Trophoblast cell (in vitro differentiated cells and primary cell): ENCODE measurements around the gene EML6.

Experiments
- DNase-seq, 2 donors: peaks; one replicate each; pipeline ENCODE4 v3.0.0-alpha.2; 2016
- H2AFZ ChIP-seq: 2 replicates; pipeline ENCODE4 v1.6.1; 2013; ENCODE audit warnings: low read length, moderate library complexity, mild to moderate bottlenecking; ENCODE audit not compliant: insufficient read depth, poor library complexity
- H2AK5ac ChIP-seq: 2 replicates; pipeline ENCODE4 v1.6.1; 2013; ENCODE audit warnings: mild to moderate bottlenecking, low read length
- H2BK120ac ChIP-seq: 2 replicates; pipeline ENCODE4 v1.6.1; 2013; ENCODE audit warnings: low read length, mild to moderate bottlenecking, moderate library complexity; ENCODE audit not compliant: insufficient read depth, poor library complexity
- H2BK12ac ChIP-seq: 2 replicates; pipeline ENCODE4 v1.6.1; 2013; ENCODE audit warnings: mild to moderate bottlenecking, low read length, moderate library complexity
- H2BK5ac ChIP-seq: 2 replicates; pipeline ENCODE4 v1.6.1; 2013; ENCODE audit warnings: low read length, low read depth, moderate library complexity, mild to moderate bottlenecking; ENCODE audit not compliant: poor library complexity
- H3K14ac ChIP-seq: 2 replicates; pipeline ENCODE4 v1.6.1; 2013; ENCODE audit warnings: mild to moderate bottlenecking, low read length
- H3K18ac ChIP-seq: 2 replicates; pipeline ENCODE4 v1.6.1; 2013; ENCODE audit warnings: mild to moderate bottlenecking, low read length
- H3K23ac ChIP-seq: 2 replicates; pipeline ENCODE4 v1.6.1; 2013; ENCODE audit warnings: low read length
- H3K27ac ChIP-seq: 2 replicates; pipeline ENCODE4 v1.5.1; 2013; ENCODE audit warnings: low read depth, mild to moderate bottlenecking, inconsistent platforms, low read length, moderate library complexity
- H3K27me3 ChIP-seq: 2 replicates; pipeline ENCODE4 v1.6.1; 2013; ENCODE audit warnings: inconsistent platforms, mild to moderate bottlenecking, low read length, moderate library complexity; ENCODE audit not compliant: insufficient read depth
- H3K36me3 ChIP-seq, 2 experiments: 1 replicate in 1 of 2; 2 replicates in 1 of 2; pipeline ENCODE4 v1.6.1; 2013; ENCODE audit warnings: low read length in 2 of 2, mild to moderate bottlenecking in 2 of 2, moderate library complexity in 1 of 2; ENCODE audit not compliant: insufficient read depth in 2 of 2, control insufficient read depth in 1 of 2
- H3K4ac ChIP-seq: 2 replicates; pipeline ENCODE4 v1.6.1; 2013; ENCODE audit warnings: low read depth, mild to moderate bottlenecking, low read length, moderate library complexity
- H3K4me1 ChIP-seq, 2 experiments: 1 replicate in 1 of 2; 2 replicates in 1 of 2; pipeline ENCODE4 v1.6.1; 2013; ENCODE audit warnings: low read length in 2 of 2, mild to moderate bottlenecking in 2 of 2, moderate library complexity in 1 of 2; ENCODE audit not compliant: insufficient read depth in 2 of 2, control insufficient read depth in 1 of 2
- H3K4me2 ChIP-seq: 2 replicates; pipeline ENCODE4 v1.6.1; 2013; ENCODE audit warnings: inconsistent platforms, mild to moderate bottlenecking, low read length, moderate library complexity
- H3K4me3 ChIP-seq: 2 replicates; pipeline ENCODE4 v1.5.1; 2013; ENCODE audit warnings: mild to moderate bottlenecking, low read depth, low read length, inconsistent platforms
- H3K79me1 ChIP-seq: one replicate; pipeline ENCODE4 v1.6.1; 2013; ENCODE audit warnings: low read length
- H3K79me2 ChIP-seq: 2 replicates; pipeline ENCODE4 v1.6.1; 2013; ENCODE audit warnings: low read length, mild to moderate bottlenecking; ENCODE audit not compliant: control insufficient read depth, insufficient read depth, poor library complexity
- H3K9ac ChIP-seq: 2 replicates; pipeline ENCODE4 v1.6.1; 2013; ENCODE audit warnings: mild to moderate bottlenecking, low read length
- H3K9me3 ChIP-seq: 2 replicates; pipeline ENCODE4 v1.6.1; 2013; ENCODE audit warnings: low read depth, mild to moderate bottlenecking, control low read depth, inconsistent platforms, low read length; ENCODE audit not compliant: insufficient read depth
- H4K12ac ChIP-seq: 2 replicates; pipeline ENCODE4 v1.6.1; 2013; ENCODE audit warnings: low read depth, mild to moderate bottlenecking, low read length, moderate library complexity
- H4K8ac ChIP-seq: 2 replicates; pipeline ENCODE4 v1.6.1; 2013; ENCODE audit warnings: low read depth, mild to moderate bottlenecking, low read length, moderate library complexity
- H4K91ac ChIP-seq: one replicate; pipeline ENCODE4 v1.6.1; 2013; ENCODE audit warnings: low read depth, mild to moderate bottlenecking, low read length, moderate library complexity
- WGBS: extraction: QIAGEN DNeasy Blood & Tissue Kit; methylation state at CpG from one replicate; pipeline ENCODE4 v1.1.7; 2013; ENCODE audit warnings: missing lambda C conversion rate; ENCODE audit not compliant: insufficient read length, insufficient coverage; ENCODE audit errors: extremely low coverage; 5-methylcytosine and 5-hydroxymethylcytosine counted together

Gene EML6

GRCh38 chr2:54904836-54905235, 181.4 kb downstream of the EML6 start:
- no peaks in the 10 kb centered on the region for H3K27me3 ChIP-seq
- WGBS, result no CpG with 5 or more reads among the region's 5 CpGs
- H3K9me3 ChIP-seq, result peaks cover 1% of the 10 kb centered on the region
- no peaks in the 10 kb centered on the region for H3K79me1 ChIP-seq
- no peak overlapping the region for H2BK5ac ChIP-seq
- no peak overlapping the region for H3K4ac ChIP-seq
- H3K14ac ChIP-seq, result no peak overlapping the region
- H3K36me3 ChIP-seq, result no peaks in the 10 kb centered on the region
- H3K79me2 ChIP-seq, result no peaks in the 10 kb centered on the region
- peaks cover 0 to 5% of the 10 kb centered on the region in 2 experiments for H3K4me1 ChIP-seq
- H3K27ac ChIP-seq, result no peak overlapping the region
- H2BK120ac ChIP-seq, result no peak overlapping the region
- no peak overlapping the region for H4K91ac ChIP-seq
- peak; percentile 57 to 72 for DNase-seq
- no peak overlapping the region for H3K4me2 ChIP-seq
- H4K12ac ChIP-seq, result no peak overlapping the region
- H3K18ac ChIP-seq, result no peak overlapping the region
- no peak overlapping the region for H4K8ac ChIP-seq
- no peak overlapping the region for H2BK12ac ChIP-seq
- no peak overlapping the region for H3K23ac ChIP-seq
- no peak overlapping the region for H3K9ac ChIP-seq
- no peak overlapping the region for H2AFZ ChIP-seq
- H2AK5ac ChIP-seq, result no peak overlapping the region
- H3K4me3 ChIP-seq, result no peak overlapping the region

DNA sequence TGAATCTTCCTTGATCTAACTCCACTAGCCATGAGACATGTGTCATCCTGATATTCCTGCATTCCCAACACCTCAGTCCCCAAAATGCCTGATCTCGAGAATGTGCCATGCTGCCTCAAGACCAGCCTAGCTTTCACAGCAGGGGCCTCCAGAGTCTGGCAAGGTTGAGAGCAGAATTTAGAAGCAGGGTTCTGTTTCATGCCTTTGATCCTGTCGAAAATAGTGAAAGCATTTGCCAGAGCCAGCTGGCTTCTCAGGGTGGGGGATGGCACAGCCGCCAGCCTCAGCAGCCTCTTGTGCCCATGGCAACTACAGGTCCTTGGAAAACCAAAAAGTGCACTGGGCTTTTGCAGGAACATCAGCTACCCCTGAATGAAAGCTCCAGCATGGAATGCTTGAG, 183.3 kb downstream of the EML6 start:
- no peaks in the 10 kb centered on the region for H3K9me3 ChIP-seq
- no peak overlapping the region for H3K27ac ChIP-seq
- H3K4me1 ChIP-seq, result peaks cover 0 to 5% of the 10 kb centered on the region in 2 experiments
- H3K4me2 ChIP-seq, result no peak overlapping the region
- no peak overlapping the region for H3K4me3 ChIP-seq
- no peak overlapping the region for H3K4ac ChIP-seq
- H3K18ac ChIP-seq, result no peak overlapping the region
- no peak overlapping the region for H4K91ac ChIP-seq
- H3K9ac ChIP-seq, result no peak overlapping the region
- WGBS, result no CpG with 5 or more reads among the region's 3 CpGs
- no peaks in the 10 kb centered on the region for H3K36me3 ChIP-seq
- H2BK12ac ChIP-seq, result no peak overlapping the region
- H4K12ac ChIP-seq, result no peak overlapping the region
- no peaks in the 10 kb centered on the region for H3K79me1 ChIP-seq
- H2BK120ac ChIP-seq, result no peak overlapping the region
- no peak overlapping the region for H3K23ac ChIP-seq
- no peak overlapping the region for H2AK5ac ChIP-seq
- no peak overlapping the region for H4K8ac ChIP-seq
- H3K14ac ChIP-seq, result no peak overlapping the region
- no peak overlapping the region for H2BK5ac ChIP-seq
- H2AFZ ChIP-seq, result no peak overlapping the region
- no peaks in the 10 kb centered on the region for H3K79me2 ChIP-seq
- DNase-seq, result no peak
- no peaks in the 10 kb centered on the region for H3K27me3 ChIP-seq

DNA sequence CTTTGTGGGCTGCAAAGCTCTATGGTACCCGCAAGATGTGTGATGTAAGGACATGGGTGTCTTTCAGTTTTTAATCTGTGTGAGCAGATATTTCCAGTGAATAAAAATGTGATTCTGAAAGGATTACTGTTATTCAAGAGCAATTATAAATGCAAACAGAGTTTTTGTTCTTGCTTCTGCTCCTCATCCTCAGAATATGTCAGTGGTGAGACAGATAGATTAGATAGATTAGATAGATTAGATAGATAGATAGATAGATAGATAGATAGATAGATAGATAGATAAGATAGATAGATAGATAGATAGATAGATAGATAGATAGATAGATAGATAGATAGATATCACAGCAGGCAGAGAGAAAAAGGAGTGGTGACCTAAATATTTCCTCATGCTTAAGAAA, 184.2 kb downstream of the EML6 start:
- no peak overlapping the region for H3K27ac ChIP-seq
- no peak overlapping the region for H4K8ac ChIP-seq
- peak in 1 of 2 donors; percentile 50 for DNase-seq
- H3K9ac ChIP-seq, result no peak overlapping the region
- no peak overlapping the region for H3K14ac ChIP-seq
- H3K4me2 ChIP-seq, result no peak overlapping the region
- H3K18ac ChIP-seq, result no peak overlapping the region
- H3K79me2 ChIP-seq, result no peaks in the 10 kb centered on the region
- no peak overlapping the region for H4K91ac ChIP-seq
- no peak overlapping the region for H2AK5ac ChIP-seq
- H2BK5ac ChIP-seq, result no peak overlapping the region
- H2BK120ac ChIP-seq, result no peak overlapping the region
- H2AFZ ChIP-seq, result no peak overlapping the region
- no peaks in the 10 kb centered on the region for H3K36me3 ChIP-seq
- no peak overlapping the region for H3K4ac ChIP-seq
- H3K4me1 ChIP-seq, result peaks cover 0 to 5% of the 10 kb centered on the region in 2 experiments
- H2BK12ac ChIP-seq, result no peak overlapping the region
- no peak overlapping the region for H3K4me3 ChIP-seq
- no peak overlapping the region for H4K12ac ChIP-seq
- H3K9me3 ChIP-seq, result no peaks in the 10 kb centered on the region
- H3K79me1 ChIP-seq, result no peaks in the 10 kb centered on the region
- no CpG with 5 or more reads among the region's 1 CpG for WGBS
- no peaks in the 10 kb centered on the region for H3K27me3 ChIP-seq
- H3K23ac ChIP-seq, result no peak overlapping the region

DNA sequence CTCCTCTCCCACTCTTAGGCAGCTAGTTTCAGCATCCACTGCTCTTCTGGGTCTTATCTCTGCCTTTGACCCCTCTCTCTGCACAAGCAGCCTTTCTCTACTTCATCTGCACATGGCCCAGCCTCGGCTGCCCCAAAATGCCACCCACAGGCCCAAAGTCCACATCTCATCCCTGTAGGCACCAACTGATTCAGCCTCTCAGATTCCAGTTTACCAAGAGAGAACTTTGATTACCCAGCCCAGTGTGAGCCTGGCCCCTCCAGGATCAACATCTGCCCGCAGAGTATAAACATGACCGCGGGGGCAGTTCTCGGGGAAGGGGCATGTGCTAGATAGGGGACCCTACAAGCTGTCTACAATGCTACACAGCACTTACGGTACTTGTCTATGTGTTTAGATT, 185.1 kb downstream of the EML6 start:
- H3K9me3 ChIP-seq, result no peaks in the 10 kb centered on the region
- no peak overlapping the region for H2BK12ac ChIP-seq
- H3K4me3 ChIP-seq, result no peak overlapping the region
- H3K79me2 ChIP-seq, result no peaks in the 10 kb centered on the region
- no peak overlapping the region for H2BK120ac ChIP-seq
- no peak for DNase-seq
- H3K9ac ChIP-seq, result no peak overlapping the region
- no peak overlapping the region for H3K23ac ChIP-seq
- no CpG with 5 or more reads among the region's 6 CpGs for WGBS
- no peak overlapping the region for H4K8ac ChIP-seq
- no peak overlapping the region for H2BK5ac ChIP-seq
- H2AFZ ChIP-seq, result no peak overlapping the region
- peaks cover 0 to 5% of the 10 kb centered on the region in 2 experiments for H3K4me1 ChIP-seq
- no peak overlapping the region for H3K14ac ChIP-seq
- H3K36me3 ChIP-seq, result no peaks in the 10 kb centered on the region
- H4K91ac ChIP-seq, result no peak overlapping the region
- H3K27ac ChIP-seq, result no peak overlapping the region
- H3K4me2 ChIP-seq, result no peak overlapping the region
- no peak overlapping the region for H2AK5ac ChIP-seq
- no peaks in the 10 kb centered on the region for H3K27me3 ChIP-seq
- no peak overlapping the region for H4K12ac ChIP-seq
- H3K79me1 ChIP-seq, result no peaks in the 10 kb centered on the region
- no peak overlapping the region for H3K18ac ChIP-seq
- no peak overlapping the region for H3K4ac ChIP-seq
